T-helper 1 cell treated with Interleukin-12 subunit alpha and Interleukin-12 subunit beta and Interleukin-4 antibody, amounts not matched to agents 30 μg/mL and 1 μg/mL, for 36 hours (primary cell): Measurements from ENCODE around the gene PPFIA1.
"Not testable (repeated sequence)": the region's sequence is repeated elsewhere in the genome, so short reads cannot be mapped to it uniquely, and the experiment has no call there.

Source experiments
- H3K27ac Mint-ChIP-seq: one replicate; pipeline ENCODE4 v1.8.0; 2021; ENCODE audit warnings: mild to moderate bottlenecking, mixed read lengths
- H3K27me3 Mint-ChIP-seq: one replicate; pipeline ENCODE4 v1.8.0; 2021; ENCODE audit warnings: low read depth, mixed read lengths
- H3K36me3 Mint-ChIP-seq: one replicate; pipeline ENCODE4 v1.8.0; 2021; ENCODE audit warnings: low read depth, mixed read lengths
- H3K4me1 Mint-ChIP-seq: one replicate; pipeline ENCODE4 v1.8.0; 2021; ENCODE audit warnings: low read depth, mixed read lengths
- H3K4me3 Mint-ChIP-seq: one replicate; pipeline ENCODE4 v1.8.0; 2021; ENCODE audit warnings: mild to moderate bottlenecking, moderate library complexity, mixed read lengths
- H3K9me3 Mint-ChIP-seq: one replicate; pipeline ENCODE4 v1.8.0; 2021; ENCODE audit warnings: mixed read lengths

The PPFIA1 gene

DNA sequence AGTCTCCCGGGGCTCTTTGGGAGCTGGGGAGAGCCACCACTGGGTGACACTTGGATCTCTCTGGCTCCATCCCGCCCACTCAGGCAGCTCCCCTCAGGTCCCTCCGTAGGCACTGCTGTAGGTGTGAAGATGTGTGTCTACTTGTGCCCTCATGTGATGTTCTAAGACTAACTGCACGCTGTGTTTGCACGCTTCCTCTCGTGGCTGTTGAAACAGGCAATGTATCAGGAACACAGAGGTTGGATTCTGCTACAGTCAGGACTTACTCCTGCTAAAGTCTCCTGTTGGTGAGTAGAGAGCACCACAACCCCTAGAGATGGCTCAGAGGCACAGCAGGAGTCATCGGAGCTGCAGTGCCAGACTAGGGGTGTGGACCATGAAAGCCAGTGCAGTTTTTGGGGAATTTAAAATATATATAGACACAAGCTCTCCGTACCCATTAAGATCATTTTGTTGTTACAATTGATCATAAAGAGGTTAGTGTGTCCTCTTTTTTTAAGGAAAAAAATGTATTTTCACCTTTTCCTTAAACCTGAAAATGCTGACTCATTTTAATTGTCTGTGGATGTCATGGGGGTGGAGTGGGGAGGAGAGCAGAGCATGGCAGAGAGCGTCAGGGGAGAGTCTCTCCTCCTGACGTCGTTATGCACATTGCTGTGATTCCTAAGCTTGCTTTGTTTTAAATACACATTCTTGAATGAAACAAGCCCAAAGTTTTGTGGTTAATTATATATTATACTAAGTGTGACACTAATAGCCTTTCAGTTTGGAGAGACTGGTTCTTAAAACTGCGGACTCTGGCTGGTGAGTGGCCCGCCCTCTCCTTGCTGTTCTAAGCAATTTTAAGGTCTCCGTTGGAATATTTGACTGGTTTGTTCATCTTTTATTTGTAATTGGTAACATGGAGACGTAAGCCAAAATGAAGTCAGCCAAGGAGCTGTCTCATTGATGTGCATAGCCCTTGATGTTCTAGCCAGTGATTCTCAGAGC is 111.7 kb downstream of the PPFIA1 start:
- H3K4me3 Mint-ChIP-seq: no peak overlapping the region
- no peak overlapping the region for H3K27ac Mint-ChIP-seq
- peaks cover 23% of the 10 kb centered on the region for H3K36me3 Mint-ChIP-seq
- H3K27me3 Mint-ChIP-seq: no peaks in the 10 kb centered on the region
- H3K9me3 Mint-ChIP-seq: no peaks in the 10 kb centered on the region
- no peaks in the 10 kb centered on the region for H3K4me1 Mint-ChIP-seq

DNA sequence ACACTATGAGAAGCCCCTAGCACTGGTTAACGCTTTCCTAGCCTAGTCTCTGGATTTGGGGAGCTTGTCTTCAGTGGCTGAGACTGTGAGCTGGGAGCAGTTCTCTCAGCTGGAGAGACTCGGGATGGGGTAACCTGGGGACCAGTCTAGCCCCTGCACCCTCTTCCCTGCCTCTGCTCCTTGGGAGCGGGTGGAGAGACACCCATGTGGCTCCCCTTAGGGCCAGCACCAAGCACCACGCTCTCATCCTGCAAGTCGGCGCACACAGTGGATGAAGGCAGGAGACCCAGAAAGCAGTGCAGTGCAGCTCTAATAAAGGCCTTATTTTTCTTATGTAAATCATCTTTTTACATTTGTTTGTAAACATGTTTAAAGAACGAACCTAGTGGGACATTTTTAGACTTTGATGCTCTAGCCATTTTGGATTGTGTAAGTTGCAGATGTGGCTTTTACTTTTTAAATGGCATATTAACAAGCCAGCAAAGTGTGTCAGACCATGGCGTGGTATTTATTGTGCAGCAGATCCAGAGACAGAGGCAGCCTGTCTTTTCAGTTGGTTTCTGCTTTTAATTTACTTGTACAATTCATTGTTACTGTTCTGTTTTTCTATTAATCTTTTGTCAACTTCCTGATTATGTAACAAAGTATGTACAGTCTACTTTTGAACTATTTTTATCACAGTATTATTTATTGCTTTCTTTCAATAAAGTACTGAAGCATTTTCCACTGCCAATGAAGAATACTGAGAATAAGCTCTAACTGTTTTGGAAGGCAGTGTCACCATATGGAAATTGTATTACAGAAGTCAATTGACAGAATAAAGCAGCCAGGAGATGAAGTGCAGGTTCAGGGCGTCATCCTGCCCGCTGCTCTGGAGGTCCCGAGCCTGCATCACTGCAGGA is 113.4 kb downstream of the PPFIA1 start:
- Mint-ChIP-seq H3K4me3 (no peak overlapping the region), H3K36me3 (peaks cover 14% of the 10 kb centered on the region), H3K4me1 (no peaks in the 10 kb centered on the region), H3K27ac (no peak overlapping the region), H3K9me3 (no peaks in the 10 kb centered on the region), H3K27me3 (no peaks in the 10 kb centered on the region)

DNA sequence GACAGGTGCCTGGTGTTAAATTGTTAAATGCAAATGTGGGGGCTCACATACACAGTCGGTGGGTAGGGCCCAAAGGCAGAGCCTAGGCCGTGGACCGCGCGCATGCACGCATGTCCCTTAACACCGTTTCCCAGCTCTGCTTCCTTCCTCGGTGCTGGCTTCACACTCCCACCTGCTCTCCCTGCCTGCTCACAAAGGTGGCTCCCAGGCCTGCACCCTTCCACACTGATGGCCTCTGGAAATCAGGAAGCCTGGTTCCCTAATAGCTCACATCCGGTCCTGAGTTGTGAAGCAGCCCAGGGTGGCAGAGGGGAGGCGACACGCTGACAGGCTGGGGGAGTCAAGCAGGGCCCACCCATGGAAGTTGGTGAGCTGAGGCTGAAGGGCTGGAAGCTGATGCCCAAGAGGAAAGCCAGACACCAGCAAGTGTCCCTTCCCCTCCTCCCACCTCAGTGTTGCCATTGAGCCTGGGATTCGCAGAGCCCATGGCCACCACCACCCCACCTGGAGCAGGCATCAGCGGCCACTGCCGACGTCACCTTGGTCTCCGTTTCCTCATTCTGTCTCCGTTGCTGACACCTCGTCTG is 114.2 kb downstream of the PPFIA1 start:
- H3K27ac Mint-ChIP-seq: no peak overlapping the region
- no peaks in the 10 kb centered on the region for H3K27me3 Mint-ChIP-seq
- no peaks in the 10 kb centered on the region for H3K4me1 Mint-ChIP-seq

DNA sequence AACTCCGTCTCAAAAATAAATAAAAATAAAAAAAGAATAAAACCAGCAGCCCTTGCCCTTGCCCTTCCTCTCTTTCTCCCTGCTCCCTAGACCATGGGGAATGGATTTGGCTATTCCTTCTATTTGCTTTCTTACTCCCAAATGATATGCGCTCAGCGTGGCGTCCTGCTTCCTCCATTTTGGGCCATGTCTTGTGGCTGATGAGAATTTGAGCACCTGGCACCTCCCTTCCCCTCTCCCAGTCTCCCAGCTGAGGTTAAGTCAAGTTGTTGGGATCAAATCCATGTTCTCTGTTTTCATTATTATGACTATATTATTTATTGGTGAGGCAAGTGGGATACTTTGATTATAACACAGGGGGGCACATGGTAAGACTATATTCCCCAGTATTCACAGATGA is 117.1 kb downstream of the PPFIA1 start:
- H3K36me3 Mint-ChIP-seq: peaks cover 14% of the 10 kb centered on the region
- H3K27ac Mint-ChIP-seq: no peak overlapping the region
- H3K4me1 Mint-ChIP-seq: no peaks in the 10 kb centered on the region
- no peaks in the 10 kb centered on the region for H3K27me3 Mint-ChIP-seq
- H3K4me3 Mint-ChIP-seq: no peak overlapping the region
- H3K9me3 Mint-ChIP-seq: no peaks in the 10 kb centered on the region

More for the DNA sequence above, 114.2 kb downstream of the PPFIA1 start:
- Mint-ChIP-seq H3K36me3 (peaks cover 14% of the 10 kb centered on the region), H3K9me3 (no peaks in the 10 kb centered on the region), H3K4me3 (no peak overlapping the region)

DNA sequence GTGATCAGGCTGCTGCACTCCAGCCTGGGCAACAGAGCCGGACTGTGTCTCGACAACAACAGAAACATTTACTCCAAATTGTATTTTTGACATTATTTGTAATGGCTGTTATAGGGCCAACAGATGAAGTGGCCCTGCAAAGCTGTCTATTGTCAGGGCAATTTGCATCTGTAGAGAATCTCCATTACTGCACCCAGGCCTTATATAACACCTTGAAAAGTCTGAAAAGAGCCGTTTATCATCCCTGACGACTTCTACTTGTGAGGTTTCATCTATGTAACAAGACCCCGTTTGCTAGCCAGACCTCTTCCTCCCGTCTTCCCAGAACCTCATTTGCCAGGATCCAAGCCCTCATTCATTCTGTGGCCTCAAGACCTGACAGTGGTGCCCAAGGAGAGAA is 118.7 kb downstream of the PPFIA1 start:
- H3K27ac Mint-ChIP-seq: no peak overlapping the region
- peaks cover 11% of the 10 kb centered on the region for H3K36me3 Mint-ChIP-seq
- no peaks in the 10 kb centered on the region for H3K4me1 Mint-ChIP-seq
- no peaks in the 10 kb centered on the region for H3K9me3 Mint-ChIP-seq
- H3K4me3 Mint-ChIP-seq: no peak overlapping the region
- H3K27me3 Mint-ChIP-seq: peaks cover 13% of the 10 kb centered on the region

DNA sequence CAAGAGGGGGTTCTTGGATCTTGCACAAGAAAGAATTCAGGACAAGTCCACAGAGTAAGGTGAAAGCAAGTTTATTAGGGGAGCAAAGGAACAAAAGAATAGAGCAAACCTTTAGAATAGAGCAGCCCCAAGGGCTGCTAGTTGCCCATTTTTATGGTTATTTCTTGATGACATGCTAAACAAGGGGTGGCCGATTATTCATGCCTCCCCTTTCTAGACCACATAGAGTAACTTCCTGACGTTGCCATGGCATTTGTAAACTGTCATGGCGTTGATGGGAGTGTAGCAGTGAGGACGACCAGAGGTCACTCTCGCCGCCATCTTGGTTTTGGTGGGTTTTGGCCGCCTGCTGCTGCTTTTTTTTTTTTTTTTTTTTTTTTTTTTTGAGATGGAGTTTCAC is 120.4 kb downstream of the PPFIA1 start:
- not testable (repeated sequence) for H3K36me3 Mint-ChIP-seq, H3K4me3 Mint-ChIP-seq, H3K4me1 Mint-ChIP-seq, H3K9me3 Mint-ChIP-seq, H3K27ac Mint-ChIP-seq
- peaks cover 28% of the 10 kb centered on the region for H3K27me3 Mint-ChIP-seq

DNA sequence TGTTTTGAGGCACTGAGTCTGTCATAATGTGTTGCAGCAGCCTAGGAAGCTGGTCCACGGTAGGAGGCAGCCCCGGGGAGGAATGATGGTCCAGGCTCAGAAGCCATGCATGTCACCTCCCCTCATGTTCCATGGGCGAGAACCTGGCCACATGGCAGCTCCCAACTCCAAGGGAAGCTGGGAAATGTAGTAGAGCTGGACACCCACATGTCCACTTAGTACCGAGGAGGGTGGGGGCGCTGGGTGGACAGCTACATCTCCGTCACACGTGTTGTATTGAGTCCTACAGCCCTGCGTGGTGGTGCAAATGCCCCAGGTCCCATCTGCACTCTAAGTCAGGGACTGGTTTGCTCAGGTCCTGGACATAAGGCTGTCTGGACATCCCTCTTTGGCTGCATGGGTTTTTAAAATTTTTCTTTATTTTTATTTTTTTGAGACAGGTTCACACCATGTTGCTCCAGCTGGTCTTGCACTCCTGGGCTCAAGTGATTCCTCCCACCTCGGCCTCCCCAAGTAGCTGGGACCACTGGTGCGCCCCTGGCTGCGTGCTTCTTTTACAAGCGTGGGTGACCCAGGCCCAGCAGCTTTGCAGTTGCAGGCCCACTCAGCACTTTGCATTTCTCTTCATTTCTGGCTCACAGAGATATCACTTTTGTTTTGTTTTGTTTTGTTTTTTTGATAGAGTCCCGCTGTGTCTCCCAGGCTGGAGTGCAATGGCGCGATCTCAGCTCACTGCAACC is 123.9 kb downstream of the PPFIA1 start:
- peaks cover 46% of the 10 kb centered on the region for H3K27me3 Mint-ChIP-seq
- H3K4me3 Mint-ChIP-seq: no peak overlapping the region
- peaks cover 10% of the 10 kb centered on the region for H3K4me1 Mint-ChIP-seq

DNA sequence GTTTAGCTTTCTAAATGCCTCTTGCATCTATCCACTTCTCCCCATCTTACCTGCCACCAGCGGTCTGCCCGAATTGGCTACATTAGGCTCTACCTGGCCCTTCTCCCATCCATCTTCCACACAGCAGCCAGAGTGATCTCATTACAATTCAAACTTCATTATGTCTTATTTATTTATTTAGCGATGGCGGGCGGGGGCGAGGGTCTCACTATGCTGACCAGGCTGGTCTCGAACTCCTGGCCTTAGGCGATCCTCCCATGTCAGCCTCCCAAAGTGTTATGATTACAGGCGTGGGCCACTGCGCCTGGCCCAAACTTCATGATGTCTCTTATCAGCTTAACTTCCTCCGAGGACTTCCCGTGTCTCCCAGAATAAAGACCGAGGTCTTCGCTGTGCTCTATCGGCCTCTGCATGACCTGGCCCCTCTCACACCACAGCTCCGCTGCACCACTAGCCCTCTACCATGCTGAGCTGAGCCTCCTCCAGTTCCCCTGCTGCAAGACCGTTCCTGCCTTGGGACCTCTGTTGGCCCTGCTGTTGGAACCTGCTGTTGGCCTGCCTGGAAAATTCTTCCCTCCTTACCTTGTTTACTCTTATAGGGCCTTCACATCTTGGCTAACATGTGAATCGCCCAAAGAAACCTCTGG is 127.0 kb downstream of the PPFIA1 start:
- Mint-ChIP-seq H3K9me3 (no peaks in the 10 kb centered on the region), H3K4me1 (peaks cover 18% of the 10 kb centered on the region), H3K36me3 (peaks cover 3% of the 10 kb centered on the region), H3K4me3 (peak overlapping the region; percentile 86), H3K27me3 (peaks cover 73% of the 10 kb centered on the region), H3K27ac (no peak overlapping the region)

More for the DNA sequence above, 123.9 kb downstream of the PPFIA1 start:
- H3K9me3 Mint-ChIP-seq: no peaks in the 10 kb centered on the region
- H3K36me3 Mint-ChIP-seq: peaks cover 3% of the 10 kb centered on the region
- H3K27ac Mint-ChIP-seq: no peak overlapping the region

DNA sequence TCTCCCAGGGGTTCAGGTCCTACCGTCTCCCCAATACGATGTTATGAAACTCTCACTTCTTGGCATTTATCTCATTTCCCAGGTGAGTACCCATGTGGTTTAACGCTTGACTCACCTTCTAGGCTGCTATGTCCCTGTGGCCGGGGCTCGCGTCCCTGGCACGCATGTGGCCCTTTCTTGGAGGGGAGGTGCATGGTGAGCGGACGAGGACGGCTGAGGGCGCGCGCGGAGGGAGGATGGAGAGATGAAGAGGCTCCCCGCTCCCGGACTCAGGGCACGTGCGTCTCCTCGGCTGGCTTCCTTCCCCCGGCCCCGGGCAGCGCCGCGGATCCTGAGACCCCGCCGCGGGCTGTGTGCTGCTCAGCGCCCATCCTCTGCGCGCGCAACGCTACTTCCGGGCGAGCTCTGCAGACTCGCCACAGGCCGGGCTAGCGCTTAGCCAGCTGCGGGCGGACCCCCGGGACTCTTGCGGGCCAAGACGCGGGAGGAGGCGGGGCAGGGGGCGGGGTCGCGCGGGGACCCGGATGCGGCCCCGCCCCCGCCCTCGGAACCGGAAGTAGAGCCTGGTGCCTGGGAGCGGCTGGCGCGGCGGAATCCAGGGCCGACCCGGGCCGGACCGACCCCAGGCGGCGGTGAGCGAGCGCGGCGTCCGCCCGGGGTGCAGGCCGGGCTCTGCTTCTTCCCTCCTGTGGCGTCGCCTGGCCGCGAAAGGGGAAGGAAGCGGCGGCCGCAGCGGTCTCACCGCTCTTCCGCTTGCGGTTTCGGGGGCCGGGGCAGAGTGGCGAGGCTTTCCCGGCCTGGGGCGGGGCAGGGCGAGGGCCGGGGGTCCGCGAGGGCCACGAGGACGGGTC is 127.7 kb downstream of the PPFIA1 start, which contains the start of gene CTTN:
TSS of gene CTTN (plus strand) at position 547 of the 851 bp plus-strand sequence. CDS start 8,769 bp downstream, outside the sequence.
- Mint-ChIP-seq H3K4me1 (peaks cover 21% of the 10 kb centered on the region), H3K27ac (peak within 1 kb of the TSS; percentile 73), H3K36me3 (peaks cover 3% of the 10 kb centered on the region), H3K9me3 (no peaks in the 10 kb centered on the region), H3K27me3 (peaks cover 75% of the 10 kb centered on the region), H3K4me3 (peak within 1 kb of the TSS; percentile 86)

DNA sequence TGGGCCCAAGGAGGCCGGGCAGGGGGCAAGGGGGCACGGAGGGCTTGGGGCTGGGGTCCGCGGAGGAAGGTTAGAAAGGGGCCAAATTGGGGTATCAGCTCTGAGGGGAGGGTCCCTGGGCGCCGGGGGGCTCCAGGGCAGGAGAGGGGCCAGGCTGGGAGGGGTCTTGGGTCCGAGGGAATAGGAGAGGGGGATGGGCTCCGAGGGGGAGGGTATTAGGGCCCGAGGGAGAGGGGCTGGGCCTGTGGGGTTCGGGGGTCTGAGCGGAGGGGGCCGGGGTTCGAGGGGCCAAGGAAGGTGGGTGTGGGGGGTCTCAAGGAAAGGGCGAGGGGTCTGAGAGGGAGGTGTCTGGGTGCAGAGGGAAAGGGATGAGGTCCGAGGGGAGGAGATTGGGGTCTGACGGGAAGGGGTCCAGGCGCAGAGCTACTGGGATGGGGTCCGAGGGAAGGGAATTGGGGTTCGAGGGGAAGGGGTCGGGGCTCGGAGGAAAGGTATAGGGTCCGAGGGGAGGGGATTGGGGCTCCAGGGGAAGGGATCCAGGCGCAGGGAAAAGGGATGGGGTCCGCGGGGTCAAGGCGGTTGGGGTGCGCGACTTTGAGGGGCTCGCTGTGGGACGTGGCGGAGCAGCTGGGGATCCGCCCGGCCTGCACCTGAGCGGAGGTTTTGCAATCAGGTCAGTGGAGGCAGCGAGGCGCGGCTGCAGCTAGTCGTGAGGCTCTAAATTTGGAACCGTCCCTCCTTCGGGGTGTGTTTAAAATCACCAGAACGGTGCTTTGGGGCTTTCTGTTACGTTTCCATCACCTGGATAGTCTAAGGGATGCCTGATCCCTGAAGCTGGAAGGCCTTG is 128.6 kb downstream of the PPFIA1 start:
- Mint-ChIP-seq H3K27me3 (peaks cover 70% of the 10 kb centered on the region), H3K36me3 (peaks cover 3% of the 10 kb centered on the region), H3K4me3 (peak overlapping the region; percentile 40), H3K9me3 (no peaks in the 10 kb centered on the region), H3K4me1 (peaks cover 21% of the 10 kb centered on the region), H3K27ac (peak overlapping the region; percentile 70)

DNA sequence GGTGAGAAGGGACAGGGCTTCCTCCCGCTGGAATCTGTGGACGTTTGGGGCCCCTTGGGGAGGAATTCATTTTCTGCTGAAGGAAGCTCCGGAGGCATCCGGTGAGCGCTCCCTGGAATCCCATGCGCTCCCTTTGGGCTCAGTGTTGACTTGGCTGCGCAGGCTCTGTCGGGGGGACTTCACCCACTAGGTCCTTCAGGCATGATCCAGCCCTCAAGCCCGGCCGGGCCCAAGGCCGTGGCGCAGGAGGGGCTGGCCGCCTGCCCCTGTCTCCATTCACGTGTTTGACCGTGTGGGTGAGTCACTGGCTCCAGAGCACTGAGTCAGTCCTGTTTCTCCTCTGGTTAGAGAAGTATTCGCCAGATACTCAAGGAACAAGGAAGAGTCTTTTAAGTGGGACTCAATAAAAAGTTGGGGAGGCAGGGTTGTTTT is 129.2 kb downstream of the PPFIA1 start:
- Mint-ChIP-seq H3K27me3 (peaks cover 67% of the 10 kb centered on the region), H3K4me3 (no peak overlapping the region), H3K4me1 (peaks cover 21% of the 10 kb centered on the region), H3K36me3 (peaks cover 3% of the 10 kb centered on the region), H3K9me3 (no peaks in the 10 kb centered on the region), H3K27ac (no peak overlapping the region)

DNA sequence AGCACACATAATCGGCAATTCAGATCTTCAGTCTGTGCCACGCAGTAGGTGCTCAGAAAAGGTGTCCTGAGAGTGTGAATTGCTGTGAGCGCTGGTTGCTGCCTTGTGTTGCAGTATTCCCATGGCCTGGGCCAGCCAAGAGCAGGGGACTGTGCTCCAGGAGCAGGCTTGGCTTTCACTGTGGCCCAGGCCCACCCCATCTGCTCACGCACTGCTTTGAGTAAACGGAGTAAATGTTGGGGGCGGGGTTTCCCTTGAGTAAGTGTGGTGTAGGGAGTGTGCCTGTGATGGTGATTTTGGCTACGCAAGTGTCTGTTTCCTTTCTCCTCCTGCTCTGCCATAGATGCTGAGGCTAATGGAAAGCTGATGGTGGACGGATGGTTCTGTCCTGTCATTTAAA is 130.2 kb downstream of the PPFIA1 start:
- peaks cover 21% of the 10 kb centered on the region for H3K4me1 Mint-ChIP-seq
- H3K9me3 Mint-ChIP-seq: no peaks in the 10 kb centered on the region
- peaks cover 66% of the 10 kb centered on the region for H3K27me3 Mint-ChIP-seq
- H3K36me3 Mint-ChIP-seq: peaks cover 3% of the 10 kb centered on the region
- no peak overlapping the region for H3K27ac Mint-ChIP-seq
- H3K4me3 Mint-ChIP-seq: no peak overlapping the region
